ENCODE measurements around the gene WDR44.

- TF ChIP-seq, protein P1, sequence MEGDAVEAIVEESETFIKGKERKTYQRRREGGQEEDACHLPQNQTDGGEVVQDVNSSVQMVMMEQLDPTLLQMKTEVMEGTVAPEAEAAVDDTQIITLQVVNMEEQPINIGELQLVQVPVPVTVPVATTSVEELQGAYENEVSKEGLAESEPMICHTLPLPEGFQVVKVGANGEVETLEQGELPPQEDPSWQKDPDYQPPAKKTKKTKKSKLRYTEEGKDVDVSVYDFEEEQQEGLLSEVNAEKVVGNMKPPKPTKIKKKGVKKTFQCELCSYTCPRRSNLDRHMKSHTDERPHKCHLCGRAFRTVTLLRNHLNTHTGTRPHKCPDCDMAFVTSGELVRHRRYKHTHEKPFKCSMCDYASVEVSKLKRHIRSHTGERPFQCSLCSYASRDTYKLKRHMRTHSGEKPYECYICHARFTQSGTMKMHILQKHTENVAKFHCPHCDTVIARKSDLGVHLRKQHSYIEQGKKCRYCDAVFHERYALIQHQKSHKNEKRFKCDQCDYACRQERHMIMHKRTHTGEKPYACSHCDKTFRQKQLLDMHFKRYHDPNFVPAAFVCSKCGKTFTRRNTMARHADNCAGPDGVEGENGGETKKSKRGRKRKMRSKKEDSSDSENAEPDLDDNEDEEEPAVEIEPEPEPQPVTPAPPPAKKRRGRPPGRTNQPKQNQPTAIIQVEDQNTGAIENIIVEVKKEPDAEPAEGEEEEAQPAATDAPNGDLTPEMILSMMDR (IDR thresholded peaks at IDR 0.05; ENCODE audit: low read depth, low read length, poor library complexity, severe bottlenecking): no peak
- no peak for TF ChIP-seq EZH2phosphoT487 (IDR thresholded peaks at IDR 0.05; ENCODE audit: borderline replicate concordance, low read length)
These were observed 7.4 kb downstream of the WDR44 start for GRCh38 chrX:118353081-118353850.

Data from DOHH2 (cell line).